ENCODE measurements around the gene CTSA. TPM values are rescaled to one million over a fixed set of nuclear protein-coding genes. Genes with fewer than 3 reads are reported as not detected.

Gene CTSA
- total and polyA plus RNA-seq, 2 experiments from 2014 or later, result 39.9 to 63.9 TPM

DNA sequence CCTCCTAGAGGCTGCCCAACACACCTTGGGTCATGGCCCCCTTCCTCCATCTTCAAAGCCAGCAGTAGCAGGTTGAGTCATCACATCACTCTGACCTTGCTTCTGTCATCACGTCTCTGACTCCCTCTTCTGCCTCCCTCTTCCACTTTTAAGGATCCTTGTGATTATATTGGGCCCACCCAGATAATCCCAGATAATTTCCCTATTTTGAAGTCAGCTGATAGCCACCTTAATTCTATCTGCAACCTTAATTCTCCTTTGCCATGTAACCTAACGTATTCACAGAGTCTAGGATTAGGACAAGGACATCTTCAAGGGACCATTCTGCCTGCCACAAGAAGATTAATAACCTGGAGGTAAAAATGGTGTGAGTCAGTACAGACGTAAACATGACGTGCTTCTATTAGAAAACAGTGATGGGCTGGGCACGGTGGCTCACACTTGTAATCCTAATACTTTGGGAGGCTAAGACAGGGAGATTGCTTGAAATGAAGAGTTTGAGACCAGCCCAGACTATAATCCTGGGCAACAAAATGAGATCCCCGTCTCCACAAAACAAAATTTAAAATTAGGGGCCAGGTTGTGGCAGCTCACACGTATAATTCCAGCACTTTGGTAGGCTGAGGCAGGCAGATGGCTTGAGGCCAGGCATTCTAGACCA, 30.4 kb upstream of the CTSA start (continued):
- TF ChIP-seq, protein P1, sequence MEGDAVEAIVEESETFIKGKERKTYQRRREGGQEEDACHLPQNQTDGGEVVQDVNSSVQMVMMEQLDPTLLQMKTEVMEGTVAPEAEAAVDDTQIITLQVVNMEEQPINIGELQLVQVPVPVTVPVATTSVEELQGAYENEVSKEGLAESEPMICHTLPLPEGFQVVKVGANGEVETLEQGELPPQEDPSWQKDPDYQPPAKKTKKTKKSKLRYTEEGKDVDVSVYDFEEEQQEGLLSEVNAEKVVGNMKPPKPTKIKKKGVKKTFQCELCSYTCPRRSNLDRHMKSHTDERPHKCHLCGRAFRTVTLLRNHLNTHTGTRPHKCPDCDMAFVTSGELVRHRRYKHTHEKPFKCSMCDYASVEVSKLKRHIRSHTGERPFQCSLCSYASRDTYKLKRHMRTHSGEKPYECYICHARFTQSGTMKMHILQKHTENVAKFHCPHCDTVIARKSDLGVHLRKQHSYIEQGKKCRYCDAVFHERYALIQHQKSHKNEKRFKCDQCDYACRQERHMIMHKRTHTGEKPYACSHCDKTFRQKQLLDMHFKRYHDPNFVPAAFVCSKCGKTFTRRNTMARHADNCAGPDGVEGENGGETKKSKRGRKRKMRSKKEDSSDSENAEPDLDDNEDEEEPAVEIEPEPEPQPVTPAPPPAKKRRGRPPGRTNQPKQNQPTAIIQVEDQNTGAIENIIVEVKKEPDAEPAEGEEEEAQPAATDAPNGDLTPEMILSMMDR (conservative IDR thresholded peaks at IDR 0.05; ENCODE audit: low read depth in 2 of 2), result no peak
- TF ChIP-seq, protein P2, sequence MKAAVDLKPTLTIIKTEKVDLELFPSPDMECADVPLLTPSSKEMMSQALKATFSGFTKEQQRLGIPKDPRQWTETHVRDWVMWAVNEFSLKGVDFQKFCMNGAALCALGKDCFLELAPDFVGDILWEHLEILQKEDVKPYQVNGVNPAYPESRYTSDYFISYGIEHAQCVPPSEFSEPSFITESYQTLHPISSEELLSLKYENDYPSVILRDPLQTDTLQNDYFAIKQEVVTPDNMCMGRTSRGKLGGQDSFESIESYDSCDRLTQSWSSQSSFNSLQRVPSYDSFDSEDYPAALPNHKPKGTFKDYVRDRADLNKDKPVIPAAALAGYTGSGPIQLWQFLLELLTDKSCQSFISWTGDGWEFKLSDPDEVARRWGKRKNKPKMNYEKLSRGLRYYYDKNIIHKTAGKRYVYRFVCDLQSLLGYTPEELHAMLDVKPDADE (IDR thresholded peaks at IDR 0.05), result no peak

DNA sequence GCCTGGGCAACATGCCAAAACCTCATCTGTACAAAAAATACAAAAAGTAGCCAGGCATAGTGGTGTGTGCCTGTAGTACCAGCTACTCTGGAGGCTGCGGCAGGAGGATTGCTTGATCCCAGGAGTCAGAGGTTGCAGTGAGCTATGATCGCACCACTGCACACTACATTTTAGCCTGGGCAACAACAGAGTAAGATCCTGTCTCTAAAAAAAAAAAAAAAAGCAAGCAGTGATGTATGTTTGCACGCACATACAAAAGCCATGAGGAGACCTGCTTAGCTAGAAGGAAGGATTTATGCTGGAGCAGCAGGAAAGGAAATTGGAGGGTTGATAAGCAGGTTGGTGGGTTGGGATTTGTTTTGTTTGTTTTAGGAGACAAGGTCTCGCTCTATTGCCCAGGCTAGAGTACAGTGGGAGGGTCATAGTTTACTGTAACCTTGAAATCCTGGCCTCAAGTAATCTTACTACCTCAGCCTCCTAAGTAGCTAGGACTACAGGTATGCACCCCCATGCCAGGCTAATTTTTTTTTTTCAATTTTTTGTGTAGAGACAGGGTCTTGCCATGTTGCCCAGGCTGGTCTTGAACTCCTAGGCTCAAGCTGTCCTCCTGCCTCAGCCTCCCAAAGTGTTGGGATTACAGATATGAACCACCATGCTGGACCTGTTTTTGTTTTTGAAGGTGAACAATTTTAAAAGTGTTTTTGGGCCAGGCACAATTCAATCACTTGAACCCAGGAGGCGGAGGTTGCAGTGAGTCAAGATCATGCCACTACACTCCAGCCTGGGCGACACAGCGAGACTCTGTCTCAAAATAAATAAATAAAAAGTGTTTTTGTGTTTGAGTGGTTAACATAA, 29.7 kb upstream of the CTSA start:
- H3K4me3 Mint-ChIP-seq, result no peak overlapping the region
- peaks cover 24% of the 10 kb centered on the region for H3K4me1 Mint-ChIP-seq
- H3K4me2 ChIP-seq, result no peak overlapping the region
- no peaks in the 10 kb centered on the region for H3F3A ChIP-seq (replicated peaks; ENCODE audit: low read depth)
- no peaks in the 10 kb centered on the region for H3K9me2 ChIP-seq (ENCODE audit: insufficient read depth)
- no peaks in the 10 kb centered on the region for H4K20me1 ChIP-seq (replicated peaks; ENCODE audit: insufficient read depth)
- no peaks in the 10 kb centered on the region for H3K27me3 ChIP-seq (ENCODE audit: insufficient read depth)
- H3K27ac Mint-ChIP-seq, result no peak overlapping the region
- 0 out of 2 replicates have a peak, but pooled peaks cover 3% of the 10 kb centered on the region for H3K36me3 ChIP-seq (ENCODE audit: insufficient read depth)
- H2AFZ ChIP-seq, result no peak overlapping the region
- DNase-seq (ENCODE audit: low spot score) (no peak), ATAC-seq (no peak)
- peaks cover 12% of the 10 kb centered on the region for H3K79me2 ChIP-seq (replicated peaks; ENCODE audit: insufficient read depth)
- peaks cover 3% of the 10 kb centered on the region for H3K27me3 Mint-ChIP-seq (ENCODE audit: insufficient read depth, low read depth, poor library complexity)
- H3K9me3 Mint-ChIP-seq, result no peaks in the 10 kb centered on the region
- peaks cover 21% of the 10 kb centered on the region for H3K4me1 ChIP-seq (ENCODE audit: insufficient read depth)
- no peak overlapping the region for H3K27ac ChIP-seq (ENCODE audit: low read depth)
- peaks cover 3% of the 10 kb centered on the region; the same call in 2 of the 3 replicates for H3K36me3 Mint-ChIP-seq (ENCODE audit: low read depth)
- no peak overlapping the region for H3K4me3 ChIP-seq
- TF ChIP-seq, protein P3, sequence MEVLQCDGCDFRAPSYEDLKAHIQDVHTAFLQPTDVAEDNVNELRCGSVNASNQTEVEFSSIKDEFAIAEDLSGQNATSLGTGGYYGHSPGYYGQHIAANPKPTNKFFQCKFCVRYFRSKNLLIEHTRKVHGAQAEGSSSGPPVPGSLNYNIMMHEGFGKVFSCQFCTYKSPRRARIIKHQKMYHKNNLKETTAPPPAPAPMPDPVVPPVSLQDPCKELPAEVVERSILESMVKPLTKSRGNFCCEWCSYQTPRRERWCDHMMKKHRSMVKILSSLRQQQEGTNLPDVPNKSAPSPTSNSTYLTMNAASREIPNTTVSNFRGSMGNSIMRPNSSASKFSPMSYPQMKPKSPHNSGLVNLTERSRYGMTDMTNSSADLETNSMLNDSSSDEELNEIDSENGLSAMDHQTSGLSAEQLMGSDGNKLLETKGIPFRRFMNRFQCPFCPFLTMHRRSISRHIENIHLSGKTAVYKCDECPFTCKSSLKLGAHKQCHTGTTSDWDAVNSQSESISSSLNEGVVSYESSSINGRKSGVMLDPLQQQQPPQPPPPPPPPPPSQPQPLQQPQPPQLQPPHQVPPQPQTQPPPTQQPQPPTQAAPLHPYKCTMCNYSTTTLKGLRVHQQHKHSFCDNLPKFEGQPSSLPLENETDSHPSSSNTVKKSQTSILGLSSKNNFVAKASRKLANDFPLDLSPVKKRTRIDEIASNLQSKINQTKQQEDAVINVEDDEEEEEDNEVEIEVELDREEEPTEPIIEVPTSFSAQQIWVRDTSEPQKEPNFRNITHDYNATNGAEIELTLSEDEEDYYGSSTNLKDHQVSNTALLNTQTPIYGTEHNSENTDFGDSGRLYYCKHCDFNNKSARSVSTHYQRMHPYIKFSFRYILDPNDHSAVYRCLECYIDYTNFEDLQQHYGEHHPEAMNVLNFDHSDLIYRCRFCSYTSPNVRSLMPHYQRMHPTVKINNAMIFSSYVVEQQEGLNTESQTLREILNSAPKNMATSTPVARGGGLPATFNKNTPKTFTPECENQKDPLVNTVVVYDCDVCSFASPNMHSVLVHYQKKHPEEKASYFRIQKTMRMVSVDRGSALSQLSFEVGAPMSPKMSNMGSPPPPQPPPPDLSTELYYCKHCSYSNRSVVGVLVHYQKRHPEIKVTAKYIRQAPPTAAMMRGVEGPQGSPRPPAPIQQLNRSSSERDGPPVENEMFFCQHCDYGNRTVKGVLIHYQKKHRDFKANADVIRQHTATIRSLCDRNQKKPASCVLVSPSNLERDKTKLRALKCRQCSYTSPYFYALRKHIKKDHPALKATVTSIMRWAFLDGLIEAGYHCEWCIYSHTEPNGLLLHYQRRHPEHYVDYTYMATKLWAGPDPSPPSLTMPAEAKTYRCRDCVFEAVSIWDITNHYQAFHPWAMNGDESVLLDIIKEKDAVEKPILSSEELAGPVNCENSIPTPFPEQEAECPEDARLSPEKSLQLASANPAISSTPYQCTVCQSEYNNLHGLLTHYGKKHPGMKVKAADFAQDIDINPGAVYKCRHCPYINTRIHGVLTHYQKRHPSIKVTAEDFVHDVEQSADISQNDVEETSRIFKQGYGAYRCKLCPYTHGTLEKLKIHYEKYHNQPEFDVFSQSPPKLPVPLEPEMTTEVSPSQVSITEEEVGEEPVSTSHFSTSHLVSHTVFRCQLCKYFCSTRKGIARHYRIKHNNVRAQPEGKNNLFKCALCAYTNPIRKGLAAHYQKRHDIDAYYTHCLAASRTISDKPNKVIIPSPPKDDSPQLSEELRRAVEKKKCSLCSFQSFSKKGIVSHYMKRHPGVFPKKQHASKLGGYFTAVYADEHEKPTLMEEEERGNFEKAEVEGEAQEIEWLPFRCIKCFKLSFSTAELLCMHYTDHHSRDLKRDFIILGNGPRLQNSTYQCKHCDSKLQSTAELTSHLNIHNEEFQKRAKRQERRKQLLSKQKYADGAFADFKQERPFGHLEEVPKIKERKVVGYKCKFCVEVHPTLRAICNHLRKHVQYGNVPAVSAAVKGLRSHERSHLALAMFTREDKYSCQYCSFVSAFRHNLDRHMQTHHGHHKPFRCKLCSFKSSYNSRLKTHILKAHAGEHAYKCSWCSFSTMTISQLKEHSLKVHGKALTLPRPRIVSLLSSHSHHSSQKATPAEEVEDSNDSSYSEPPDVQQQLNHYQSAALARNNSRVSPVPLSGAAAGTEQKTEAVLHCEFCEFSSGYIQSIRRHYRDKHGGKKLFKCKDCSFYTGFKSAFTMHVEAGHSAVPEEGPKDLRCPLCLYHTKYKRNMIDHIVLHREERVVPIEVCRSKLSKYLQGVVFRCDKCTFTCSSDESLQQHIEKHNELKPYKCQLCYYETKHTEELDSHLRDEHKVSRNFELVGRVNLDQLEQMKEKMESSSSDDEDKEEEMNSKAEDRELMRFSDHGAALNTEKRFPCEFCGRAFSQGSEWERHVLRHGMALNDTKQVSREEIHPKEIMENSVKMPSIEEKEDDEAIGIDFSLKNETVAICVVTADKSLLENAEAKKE (CRISPR knock-in tag; IDR thresholded peaks at IDR 0.05), result no peak
- no peak for TF ChIP-seq ZNF114 (CRISPR knock-in tag; IDR thresholded peaks at IDR 0.05)
- TF ChIP-seq NANOG (IDR thresholded peaks at IDR 0.05; ENCODE audit: borderline replicate concordance), result no peak
- TF ChIP-seq, protein P1 (conservative IDR thresholded peaks at IDR 0.05; ENCODE audit: low read depth in 2 of 2), result no peak
- no peak for TF ChIP-seq EZH2 (IDR thresholded peaks at IDR 0.05; ENCODE audit: low read depth, unreplicated experiment)
- TF ChIP-seq ZNF331 (CRISPR knock-in tag; IDR thresholded peaks at IDR 0.05; ENCODE audit: low read depth), result no peak
- no peak for TF ChIP-seq EZH2phosphoT487 (IDR thresholded peaks at IDR 0.05; ENCODE audit: unreplicated experiment)
- TF ChIP-seq POLR2AphosphoS5 (IDR thresholded peaks at IDR 0.05; ENCODE audit: low read depth), result no peak
- TF ChIP-seq STAT1 (IDR thresholded peaks at IDR 0.05; ENCODE audit: unreplicated experiment), result no peak
- no peak for TF ChIP-seq CREB1 (CRISPR knock-in tag; IDR thresholded peaks at IDR 0.05; ENCODE audit: low read depth)

Data from GM23338 (cell line).